Rectal smooth muscle tissue (tissue), 1 donor: ENCODE measurements around the gene STX18.

Source experiments
- H3K27ac ChIP-seq: one replicate; pipeline ENCODE4 v1.7.0; 2013; ENCODE audit warnings: low read depth, low read length, inconsistent platforms
- H3K27me3 ChIP-seq: one replicate; pipeline ENCODE4 v1.7.0; 2013; ENCODE audit warnings: low read length; ENCODE audit not compliant: control insufficient read depth, insufficient read depth
- H3K36me3 ChIP-seq: one replicate; pipeline ENCODE4 v1.7.0; 2013; ENCODE audit warnings: low read length; ENCODE audit not compliant: control insufficient read depth, insufficient read depth
- H3K4me1 ChIP-seq: one replicate; pipeline ENCODE4 v1.7.0; 2013; ENCODE audit warnings: low read length; ENCODE audit not compliant: control insufficient read depth, insufficient read depth
- H3K4me3 ChIP-seq: one replicate; pipeline ENCODE4 v1.7.0; 2013; ENCODE audit warnings: low read length
- H3K9ac ChIP-seq: one replicate; pipeline ENCODE4 v1.7.0; 2013; ENCODE audit warnings: low read length

The STX18 gene

DNA sequence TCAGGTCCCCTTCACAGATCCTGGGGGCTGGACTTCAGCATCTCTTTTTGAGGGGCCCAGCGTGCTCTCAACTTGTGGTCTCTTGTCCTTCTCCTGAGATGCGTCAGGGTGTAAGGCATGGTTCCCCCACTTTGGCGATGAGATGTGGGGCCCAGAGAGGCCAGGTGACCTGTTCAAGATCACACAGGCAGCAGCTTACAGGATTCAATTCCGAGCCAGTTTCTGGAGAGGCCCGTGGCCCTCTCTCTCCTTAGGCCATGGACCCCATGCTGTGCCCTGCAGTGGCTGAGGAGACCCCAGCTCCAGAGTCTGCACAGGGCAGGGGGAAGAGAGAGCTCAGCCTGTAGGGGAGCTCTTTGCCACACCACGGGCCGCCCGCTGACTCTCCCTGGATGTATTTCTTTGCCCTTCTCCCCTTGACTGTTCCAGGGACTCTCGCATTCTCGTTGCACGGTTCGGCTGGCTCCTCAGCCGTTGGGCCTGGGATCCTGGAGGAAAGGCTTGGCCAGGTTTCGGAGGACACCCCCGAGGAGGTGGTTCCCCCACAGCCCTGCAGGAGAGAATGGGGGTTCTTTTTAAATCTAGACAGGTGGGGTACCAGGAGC lies 136.4 kb downstream of the STX18 start:
- Histone ChIP-seq H3K27ac (no peak overlapping the region), H3K9ac (no peak overlapping the region), H3K4me1 (no peaks in the 10 kb centered on the region), H3K4me3 (no peak overlapping the region), H3K27me3 (peaks cover 2% of the 10 kb centered on the region), H3K36me3 (no peaks in the 10 kb centered on the region)

GRCh38 chr4:4402966-4403365 lies 138.9 kb downstream of the STX18 start:
- Histone ChIP-seq H3K27ac (no peak overlapping the region), H3K27me3 (peaks cover 2% of the 10 kb centered on the region), H3K9ac (no peak overlapping the region)

GRCh38 chr4:4401036-4401435 lies 140.8 kb downstream of the STX18 start:
- Histone ChIP-seq H3K27ac (no peak overlapping the region), H3K4me3 (no peak overlapping the region), H3K9ac (no peak overlapping the region), H3K4me1 (no peaks in the 10 kb centered on the region), H3K27me3 (peaks cover 3% of the 10 kb centered on the region), H3K36me3 (no peaks in the 10 kb centered on the region)

More at GRCh38 chr4:4402966-4403365, 138.9 kb downstream of the STX18 start:
- Histone ChIP-seq H3K4me3 (no peak overlapping the region), H3K4me1 (no peaks in the 10 kb centered on the region), H3K36me3 (no peaks in the 10 kb centered on the region)

DNA sequence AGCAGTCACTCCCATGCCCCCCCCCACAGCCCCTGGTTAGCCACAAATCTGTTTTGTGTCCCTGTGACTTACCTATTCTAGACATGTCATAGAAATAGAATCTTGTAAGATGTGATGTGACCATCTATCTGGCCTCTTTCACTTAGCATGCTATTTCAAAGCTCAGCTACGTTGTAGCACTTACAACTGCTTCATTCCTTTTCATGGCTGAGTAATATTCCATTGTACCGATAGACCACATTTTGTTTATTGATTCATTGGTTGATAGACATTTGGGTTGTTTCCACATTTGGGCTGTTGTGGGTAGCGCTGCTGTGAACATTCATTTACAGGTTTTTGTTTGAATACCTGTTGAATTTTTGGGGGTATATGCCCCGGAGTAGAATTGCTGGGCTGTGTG lies 143.4 kb downstream of the STX18 start:
- Histone ChIP-seq H3K36me3 (no peaks in the 10 kb centered on the region), H3K4me3 (no peak overlapping the region), H3K27me3 (peaks cover 8% of the 10 kb centered on the region), H3K4me1 (no peaks in the 10 kb centered on the region), H3K9ac (no peak overlapping the region), H3K27ac (no peak overlapping the region)

- Histone ChIP-seq H3K27ac (no peak overlapping the region), H3K27me3 (peaks cover 9% of the 10 kb centered on the region), H3K4me3 (no peak overlapping the region)
Observed at GRCh38 chr4:4397441-4397819, 144.4 kb downstream of the STX18 start.

DNA sequence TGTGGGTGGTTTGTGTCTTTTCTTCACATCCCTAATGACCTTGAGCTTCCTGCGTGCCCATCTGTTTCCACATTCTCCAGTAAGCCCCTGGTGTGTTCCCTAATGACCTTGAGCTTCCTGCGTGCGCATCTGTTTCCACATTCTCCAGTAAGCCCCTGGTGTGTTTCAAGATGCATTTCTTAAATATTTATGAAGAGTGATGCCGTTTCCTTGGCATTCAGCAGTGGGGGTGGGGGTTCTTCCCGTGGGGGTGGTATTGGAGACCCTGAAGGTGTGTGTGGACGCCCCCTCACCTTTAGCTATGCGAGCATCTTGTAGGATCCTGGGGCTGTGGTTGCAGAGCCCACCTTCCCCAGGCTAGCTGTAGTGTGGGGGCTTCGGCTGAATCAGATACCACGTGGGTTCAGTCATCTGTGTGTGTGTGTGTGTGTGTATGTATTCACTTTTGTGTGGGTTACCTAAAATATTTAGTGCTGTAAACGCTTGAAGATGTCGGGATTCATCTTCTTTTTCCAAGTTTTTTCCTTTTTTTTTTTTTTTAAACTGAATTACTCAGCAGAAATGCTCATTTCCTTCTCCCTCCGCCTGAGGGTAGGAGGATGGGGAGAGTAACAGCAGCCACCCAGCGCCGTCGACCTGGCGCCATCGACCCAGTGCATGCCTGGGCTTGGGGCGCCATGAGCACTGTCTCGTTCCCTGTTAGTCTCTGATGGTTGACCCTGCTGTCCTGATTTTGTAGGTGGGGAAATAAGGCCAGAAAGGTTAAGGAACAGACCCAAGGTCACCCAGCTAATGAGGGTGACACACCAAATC lies 145.0 kb downstream of the STX18 start:
- no peaks in the 10 kb centered on the region for H3K36me3 ChIP-seq
- no peak overlapping the region for H3K9ac ChIP-seq
- H3K27ac ChIP-seq: no peak overlapping the region
- no peak overlapping the region for H3K4me3 ChIP-seq
- H3K27me3 ChIP-seq: peaks cover 9% of the 10 kb centered on the region
- no peaks in the 10 kb centered on the region for H3K4me1 ChIP-seq

More at GRCh38 chr4:4397441-4397819, 144.4 kb downstream of the STX18 start:
- H3K36me3 ChIP-seq: no peaks in the 10 kb centered on the region
- H3K9ac ChIP-seq: no peak overlapping the region
- H3K4me1 ChIP-seq: no peaks in the 10 kb centered on the region

- Histone ChIP-seq H3K27me3 (peaks cover 9% of the 10 kb centered on the region), H3K4me3 (no peak overlapping the region), H3K9ac (no peak overlapping the region), H3K36me3 (no peaks in the 10 kb centered on the region), H3K4me1 (no peaks in the 10 kb centered on the region), H3K27ac (no peak overlapping the region)
Observed at GRCh38 chr4:4395849-4396627, 145.8 kb downstream of the STX18 start.

DNA sequence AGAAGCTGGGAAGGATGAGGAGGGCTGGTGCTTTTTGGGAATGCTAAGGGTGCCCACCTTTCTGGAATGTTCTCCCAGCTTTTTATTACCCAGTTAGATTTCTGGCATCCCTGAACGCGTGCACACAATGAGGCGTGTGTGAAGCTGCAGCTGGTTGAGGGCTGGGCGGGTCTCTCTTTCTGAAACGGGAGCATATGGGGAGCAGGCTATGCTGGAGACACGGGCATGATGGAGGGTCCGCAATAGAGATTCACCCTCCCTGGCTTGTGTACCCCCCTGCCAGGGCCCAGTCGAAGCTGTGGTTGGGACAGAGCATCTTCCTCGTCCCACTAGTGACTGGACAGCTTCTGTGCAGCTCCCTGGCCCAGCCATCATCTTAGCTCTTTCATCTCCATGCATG lies 146.5 kb downstream of the STX18 start:
- H3K27ac ChIP-seq: no peak overlapping the region
- peaks cover 9% of the 10 kb centered on the region for H3K27me3 ChIP-seq

GRCh38 chr4:4394644-4395043 lies 147.2 kb downstream of the STX18 start:
- H3K36me3 ChIP-seq: no peaks in the 10 kb centered on the region
- H3K9ac ChIP-seq: no peak overlapping the region
- peaks cover 9% of the 10 kb centered on the region for H3K27me3 ChIP-seq
- H3K4me1 ChIP-seq: no peaks in the 10 kb centered on the region
- no peak overlapping the region for H3K27ac ChIP-seq
- H3K4me3 ChIP-seq: no peak overlapping the region

More for the DNA sequence above, 146.5 kb downstream of the STX18 start:
- no peaks in the 10 kb centered on the region for H3K36me3 ChIP-seq
- no peaks in the 10 kb centered on the region for H3K4me1 ChIP-seq
- no peak overlapping the region for H3K9ac ChIP-seq
- no peak overlapping the region for H3K4me3 ChIP-seq

DNA sequence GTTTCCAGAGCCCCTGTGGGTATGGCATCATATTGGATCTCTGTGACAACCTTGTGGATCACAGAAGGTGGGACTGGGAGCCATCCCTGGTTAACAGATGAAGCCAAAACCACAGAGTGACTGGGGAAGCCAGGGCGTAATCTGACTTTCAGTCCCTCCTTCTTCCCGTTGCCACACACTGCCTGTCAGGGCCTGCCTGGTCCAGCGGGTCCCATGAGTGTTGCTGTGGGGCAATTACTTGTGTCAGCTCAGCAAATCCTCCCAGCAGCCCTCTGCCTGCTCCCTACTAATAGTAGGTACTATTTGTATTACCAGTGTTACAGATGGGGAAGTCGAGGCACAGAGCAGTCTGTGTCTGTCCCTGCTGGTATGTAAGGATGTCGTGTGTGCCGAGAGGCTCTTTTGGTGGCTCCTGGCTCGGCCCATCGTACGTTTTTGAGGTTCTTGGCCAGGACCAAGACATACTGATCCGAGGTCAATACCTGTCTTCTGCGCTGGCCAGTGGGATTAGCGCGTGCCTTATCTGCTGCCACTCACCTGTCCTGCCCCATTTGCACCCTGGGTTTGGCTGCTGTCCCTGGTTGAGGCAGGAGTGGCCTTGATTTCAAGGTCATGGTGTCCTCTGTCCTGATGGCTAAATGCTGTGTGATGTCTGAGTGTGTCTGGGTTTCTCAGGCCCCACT lies 149.2 kb downstream of the STX18 start:
- no peak overlapping the region for H3K27ac ChIP-seq
- peaks cover 9% of the 10 kb centered on the region for H3K27me3 ChIP-seq
- H3K4me1 ChIP-seq: no peaks in the 10 kb centered on the region
- no peak overlapping the region for H3K9ac ChIP-seq
- H3K4me3 ChIP-seq: no peak overlapping the region
- no peaks in the 10 kb centered on the region for H3K36me3 ChIP-seq

- Histone ChIP-seq H3K27ac (no peak overlapping the region), H3K9ac (no peak overlapping the region), H3K27me3 (peaks cover 6% of the 10 kb centered on the region), H3K4me1 (no peaks in the 10 kb centered on the region), H3K4me3 (no peak overlapping the region), H3K36me3 (no peaks in the 10 kb centered on the region)
Observed at GRCh38 chr4:4391866-4392265, 150.0 kb downstream of the STX18 start.
